ENCODE results near the gene ELAC2. TPM values are rescaled to one million over a fixed set of nuclear protein-coding genes. Genes with fewer than 3 reads are reported as not detected.

ELAC2 gene
- total and polyA plus RNA-seq, 12 donors: 32.3 to 76.8 (median 61.4) TPM

- WGBS, 2 donors: 95 to 98% methylated on average over 4 of the region's 4 CpGs
- Histone ChIP-seq H3K4me3 (no peak overlapping the region), H3K27me3 (no peaks in the 10 kb centered on the region), H3K9me3 (peaks cover 0 to 11% (median 4%) of the 10 kb centered on the region in 11 donors), H3K27ac (no peak overlapping the region), H3K36me3 (peaks cover 0 to 26% (median 4%) of the 10 kb centered on the region in 9 donors), H3K4me1 (no peaks in the 10 kb centered on the region)
- TF ChIP-seq, protein P1, sequence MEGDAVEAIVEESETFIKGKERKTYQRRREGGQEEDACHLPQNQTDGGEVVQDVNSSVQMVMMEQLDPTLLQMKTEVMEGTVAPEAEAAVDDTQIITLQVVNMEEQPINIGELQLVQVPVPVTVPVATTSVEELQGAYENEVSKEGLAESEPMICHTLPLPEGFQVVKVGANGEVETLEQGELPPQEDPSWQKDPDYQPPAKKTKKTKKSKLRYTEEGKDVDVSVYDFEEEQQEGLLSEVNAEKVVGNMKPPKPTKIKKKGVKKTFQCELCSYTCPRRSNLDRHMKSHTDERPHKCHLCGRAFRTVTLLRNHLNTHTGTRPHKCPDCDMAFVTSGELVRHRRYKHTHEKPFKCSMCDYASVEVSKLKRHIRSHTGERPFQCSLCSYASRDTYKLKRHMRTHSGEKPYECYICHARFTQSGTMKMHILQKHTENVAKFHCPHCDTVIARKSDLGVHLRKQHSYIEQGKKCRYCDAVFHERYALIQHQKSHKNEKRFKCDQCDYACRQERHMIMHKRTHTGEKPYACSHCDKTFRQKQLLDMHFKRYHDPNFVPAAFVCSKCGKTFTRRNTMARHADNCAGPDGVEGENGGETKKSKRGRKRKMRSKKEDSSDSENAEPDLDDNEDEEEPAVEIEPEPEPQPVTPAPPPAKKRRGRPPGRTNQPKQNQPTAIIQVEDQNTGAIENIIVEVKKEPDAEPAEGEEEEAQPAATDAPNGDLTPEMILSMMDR (IDR thresholded peaks at IDR 0.05): no peak
- intact Hi-C loops (cut with DNase I): no loop called here
- DNase-seq (no peak), ATAC-seq (no peak)
Measured at GRCh38 chr17:12961655-12962054, 56.2 kb downstream of the ELAC2 start.

DNA sequence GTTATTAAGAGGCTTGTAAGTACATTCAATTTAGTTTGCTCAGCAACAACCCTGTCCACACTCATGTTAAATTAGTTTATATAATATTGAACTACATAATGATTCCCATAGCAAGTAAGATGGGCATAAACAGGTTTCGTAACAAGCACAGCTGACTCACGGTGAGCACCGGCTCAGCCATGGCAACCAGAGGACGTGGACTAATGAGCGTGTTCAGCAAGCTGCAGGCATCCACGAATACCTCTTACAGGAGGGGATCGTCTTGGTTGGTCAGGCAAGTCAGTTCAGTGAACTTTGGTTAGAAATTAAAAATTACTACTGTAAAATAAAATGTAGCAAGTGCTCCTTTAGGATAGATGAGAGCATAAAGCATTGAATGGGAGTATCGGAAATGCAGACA, 58.4 kb downstream of the ELAC2 start:
- H3K27me3 ChIP-seq: no peaks in the 10 kb centered on the region
- TF ChIP-seq, protein P1 (IDR thresholded peaks at IDR 0.05): no peak
- intact Hi-C loops (cut with DNase I): no loop called here
- H3K4me1 ChIP-seq: no peaks in the 10 kb centered on the region
- 95 to 96% methylated on average over 8 of the region's 8 CpGs for WGBS, 2 donors
- no peak overlapping the region for H3K27ac ChIP-seq
- H3K4me3 ChIP-seq: no peak overlapping the region
- H3K36me3 ChIP-seq: peaks cover 0 to 45% (median 5%) of the 10 kb centered on the region in 9 donors
- H3K9me3 ChIP-seq: peaks cover 0 to 18% (median 4%) of the 10 kb centered on the region in 11 donors
- ATAC-seq: no peak
- DNase-seq: no peak

- Histone ChIP-seq H3K27ac (no peak overlapping the region), H3K36me3 (peaks cover 0 to 51% (median 5%) of the 10 kb centered on the region in 9 donors), H3K4me3 (no peak overlapping the region), H3K4me1 (no peaks in the 10 kb centered on the region), H3K27me3 (no peaks in the 10 kb centered on the region), H3K9me3 (peaks cover 0 to 18% (median 4%) of the 10 kb centered on the region in 11 donors)
- 92 to 98% methylated on average over 12 of the region's 12 CpGs for WGBS, 2 donors
- TF ChIP-seq, protein P1 (IDR thresholded peaks at IDR 0.05): no peak
- DNase-seq: no peak
- ATAC-seq: no peak
- intact Hi-C loops (cut with DNase I): no loop called here
Measured at GRCh38 chr17:12958786-12959185, 59.0 kb downstream of the ELAC2 start.

DNA sequence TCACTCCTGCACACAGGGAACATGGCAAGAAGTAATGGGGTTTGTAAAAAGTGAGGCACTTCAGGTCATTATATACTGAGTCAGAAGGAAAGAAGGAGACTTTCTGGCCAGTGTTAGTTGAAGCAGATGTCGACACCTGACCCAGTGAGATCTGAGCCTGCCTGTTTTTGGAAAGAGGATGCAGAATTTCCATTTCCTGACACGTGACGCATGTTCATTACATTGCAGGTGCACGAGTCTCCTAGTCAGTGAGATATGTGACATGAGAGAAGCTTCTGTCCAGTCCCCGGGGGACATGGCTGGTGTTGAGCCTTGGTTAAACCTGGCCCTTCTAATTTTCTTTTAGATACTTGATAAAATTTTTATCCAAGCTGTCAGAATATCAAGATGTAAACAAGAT, 62.3 kb downstream of the ELAC2 start:
- ATAC-seq: no peak
- H3K36me3 ChIP-seq: peaks cover 0 to 65% (median 5%) of the 10 kb centered on the region in 9 donors
- no peak for DNase-seq
- intact Hi-C loops (cut with DNase I): no loop called here
- H3K9me3 ChIP-seq: peaks cover 0 to 18% (median 4%) of the 10 kb centered on the region in 11 donors
- no peak overlapping the region for H3K4me3 ChIP-seq
- H3K4me1 ChIP-seq: no peaks in the 10 kb centered on the region
- H3K27ac ChIP-seq: no peak overlapping the region
- H3K27me3 ChIP-seq: no peaks in the 10 kb centered on the region
- 87 to 94% methylated on average over 5 of the region's 5 CpGs for WGBS, 2 donors
- TF ChIP-seq, protein P1 (IDR thresholded peaks at IDR 0.05): no peak
